Lung (tissue), 12 donors: ENCODE data around the gene SIX5. TPM values are rescaled to one million over a fixed set of nuclear protein-coding genes. Genes with fewer than 3 reads are reported as not detected.

Source experiments
- ATAC-seq: fragments of 200-7000 bp; cut with Tn5 transposase; one replicate; pipeline ENCODE4 v1.9.1; 2020; ENCODE audit warnings: moderate number of reproducible peaks; ENCODE audit not compliant: insufficient read depth, low FRiP score
- DNase-seq, 3 donors: peaks; one replicate each; pipeline ENCODE4 v3.0.0-alpha.2; 2013 to 2017
- H3K27ac ChIP-seq, 2 donors: one replicate each; pipeline ENCODE4 v1.5.1; 2013; ENCODE audit warnings: mild to moderate bottlenecking in 2 of 2, moderate library complexity in 2 of 2, control low read depth in 1 of 2, inconsistent platforms in 1 of 2, low read depth in 1 of 2, low read length in 1 of 2
- H3K27me3 ChIP-seq, 3 donors: one replicate each; pipeline ENCODE4 v1.5.1; 2013; ENCODE audit warnings: low read length in 2 of 3; ENCODE audit not compliant: control insufficient read depth in 3 of 3, insufficient read depth in 3 of 3
- H3K36me3 ChIP-seq, 4 donors: one replicate each; pipeline ENCODE4 v1.5.1; 2013; ENCODE audit warnings: low read length in 4 of 4, mild to moderate bottlenecking in 1 of 4, moderate library complexity in 1 of 4; ENCODE audit not compliant: control insufficient read depth in 4 of 4, insufficient read depth in 4 of 4
- H3K4me1 ChIP-seq, 5 donors: one replicate each; pipeline ENCODE4 v1.5.1; 2013; ENCODE audit warnings: low read length in 5 of 5, mild to moderate bottlenecking in 2 of 5, moderate library complexity in 1 of 5; ENCODE audit not compliant: control insufficient read depth in 5 of 5, insufficient read depth in 5 of 5
- H3K4me3 ChIP-seq: one replicate; pipeline ENCODE4 v1.5.1; 2013; ENCODE audit warnings: mild to moderate bottlenecking, control low read depth, moderate library complexity
- H3K9ac ChIP-seq, 2 donors: one replicate each; pipeline ENCODE4 v1.5.1; 2013; ENCODE audit warnings: low read length in 2 of 2, control low read depth in 1 of 2; ENCODE audit not compliant: insufficient read depth in 1 of 2
- H3K9me3 ChIP-seq, 4 donors: one replicate each; pipeline ENCODE4 v1.5.1; 2013; ENCODE audit warnings: low read length in 3 of 4, mild to moderate bottlenecking in 1 of 4, moderate library complexity in 1 of 4; ENCODE audit not compliant: control insufficient read depth in 4 of 4, insufficient read depth in 3 of 4
- WGBS, 2 donors: extraction: QIAGEN DNeasy Blood & Tissue Kit; methylation state at CpG; one replicate each; pipeline ENCODE4 v1.1.7; 2013; 5-methylcytosine and 5-hydroxymethylcytosine counted together
- polyA plus RNA-seq, 2 donors: library from polyadenylated mRNA; stranded (reverse); fragments of 200-250 nt; gene quantifications; one replicate each; pipeline ENCODE4 v1.2.1, GENCODE V29; 2013
- total RNA-seq, 2 donors: library from RNA; depleted of rRNA in 1 of 2; stranded (reverse); fragments of >200 nt in 1 of 2; gene quantifications; one replicate each; pipeline ENCODE4 v1.2.1, GENCODE V29; 2014 to 2021
- TF ChIP-seq, protein P1 (sequence below): IDR thresholded peaks from 2 replicates; pipeline ENCODE4 v1.5.1; 2012; ENCODE audit warnings: mild to moderate bottlenecking; ENCODE audit errors: control extremely low read depth, extremely low read depth
- donor health status: control.
- donor health status: control.
- donor health status: Bipolar disorder and iron deficiency.
- donor health status: healthy.
- donor health status: DM: yes; HTN: yes; CAD: no.

SIX5 gene
- total and polyA plus RNA-seq, 4 donors: 11.7 to 17.4 (median 13.1) TPM

DNA sequence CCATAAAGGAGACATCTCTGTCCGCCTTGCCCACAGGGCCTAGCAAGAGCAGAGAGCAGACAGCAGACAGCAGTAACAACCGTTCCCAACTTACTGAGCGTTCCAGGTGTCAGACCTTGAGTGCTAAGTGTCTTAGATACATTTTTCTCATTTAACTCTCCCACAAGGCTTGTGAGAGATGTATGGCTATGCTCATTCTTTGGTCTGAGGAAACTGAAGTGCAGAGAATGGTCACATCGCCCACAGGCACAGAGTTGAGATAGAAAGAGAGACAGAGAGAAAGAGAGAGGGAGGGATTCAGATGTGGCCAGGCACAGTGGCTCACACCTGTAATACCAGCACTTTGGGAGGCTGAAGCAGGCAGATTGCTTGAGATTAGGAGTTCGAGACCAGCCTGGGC lies 21.5 kb downstream of the SIX5 start:
- no peaks in the 10 kb centered on the region for H3K9me3 ChIP-seq

DNA sequence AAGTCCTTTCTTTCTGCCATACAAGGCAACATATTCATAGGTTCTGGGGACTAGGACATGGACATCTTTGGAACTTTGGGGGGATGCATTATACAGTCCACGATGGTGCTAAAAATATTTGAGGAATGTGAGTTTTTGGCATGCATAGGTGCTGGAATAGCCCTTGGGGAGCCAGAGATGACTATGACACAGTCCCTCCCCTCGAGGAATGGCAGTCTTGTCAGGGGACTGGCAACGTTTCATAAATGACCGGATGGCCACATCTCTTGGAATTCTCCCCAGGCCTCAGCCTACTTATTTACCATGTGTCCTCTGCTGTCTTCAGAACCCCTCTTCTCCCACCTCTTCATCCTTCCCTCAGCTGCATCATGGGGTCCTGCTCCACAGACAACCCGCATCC lies 22.2 kb downstream of the SIX5 start:
- Histone ChIP-seq H3K4me3 (no peak overlapping the region), H3K27me3 (no peaks in the 10 kb centered on the region), H3K36me3 (no peaks in the 10 kb centered on the region), H3K4me1 (no peaks in the 10 kb centered on the region), H3K9me3 (no peaks in the 10 kb centered on the region), H3K27ac (no peak overlapping the region), H3K9ac (no peak overlapping the region)
- ATAC-seq (no peak), DNase-seq (no peak)
- 77 to 84% methylated on average over 5 of the region's 5 CpGs for WGBS, 2 donors
- TF ChIP-seq, protein P1, sequence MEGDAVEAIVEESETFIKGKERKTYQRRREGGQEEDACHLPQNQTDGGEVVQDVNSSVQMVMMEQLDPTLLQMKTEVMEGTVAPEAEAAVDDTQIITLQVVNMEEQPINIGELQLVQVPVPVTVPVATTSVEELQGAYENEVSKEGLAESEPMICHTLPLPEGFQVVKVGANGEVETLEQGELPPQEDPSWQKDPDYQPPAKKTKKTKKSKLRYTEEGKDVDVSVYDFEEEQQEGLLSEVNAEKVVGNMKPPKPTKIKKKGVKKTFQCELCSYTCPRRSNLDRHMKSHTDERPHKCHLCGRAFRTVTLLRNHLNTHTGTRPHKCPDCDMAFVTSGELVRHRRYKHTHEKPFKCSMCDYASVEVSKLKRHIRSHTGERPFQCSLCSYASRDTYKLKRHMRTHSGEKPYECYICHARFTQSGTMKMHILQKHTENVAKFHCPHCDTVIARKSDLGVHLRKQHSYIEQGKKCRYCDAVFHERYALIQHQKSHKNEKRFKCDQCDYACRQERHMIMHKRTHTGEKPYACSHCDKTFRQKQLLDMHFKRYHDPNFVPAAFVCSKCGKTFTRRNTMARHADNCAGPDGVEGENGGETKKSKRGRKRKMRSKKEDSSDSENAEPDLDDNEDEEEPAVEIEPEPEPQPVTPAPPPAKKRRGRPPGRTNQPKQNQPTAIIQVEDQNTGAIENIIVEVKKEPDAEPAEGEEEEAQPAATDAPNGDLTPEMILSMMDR: no peak

More for the DNA sequence above, 21.5 kb downstream of the SIX5 start:
- Histone ChIP-seq H3K4me3 (no peak overlapping the region), H3K36me3 (no peaks in the 10 kb centered on the region), H3K27me3 (no peaks in the 10 kb centered on the region), H3K4me1 (no peaks in the 10 kb centered on the region), H3K27ac (no peak overlapping the region), H3K9ac (no peak overlapping the region)
- DNase-seq: no peak
- TF ChIP-seq, protein P1: no peak
- 89 to 94% methylated on average over 5 of the region's 5 CpGs for WGBS, 2 donors
- no peak for ATAC-seq

DNA sequence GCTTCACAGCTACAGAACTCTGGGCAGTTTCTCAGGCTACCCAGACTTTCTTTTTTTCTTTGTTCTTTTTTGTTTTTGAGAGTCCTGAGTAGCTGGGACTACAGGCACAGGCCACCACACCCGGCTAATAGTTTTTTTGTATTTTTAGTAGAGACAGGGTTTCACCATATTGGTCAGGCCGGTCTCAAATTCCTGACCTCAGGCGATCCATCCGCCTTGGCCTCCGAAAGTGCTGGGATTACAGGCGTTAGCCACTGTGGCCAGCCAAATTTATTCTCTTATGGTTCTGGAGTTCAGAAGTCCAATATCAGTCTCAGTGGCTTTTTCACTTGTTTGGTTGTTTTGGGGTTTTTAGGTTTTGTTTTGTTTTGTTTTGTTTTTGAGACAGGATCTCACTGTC lies 23.4 kb downstream of the SIX5 start:
- Histone ChIP-seq H3K4me3 (no peak overlapping the region), H3K9ac (no peak overlapping the region), H3K36me3 (no peaks in the 10 kb centered on the region), H3K9me3 (no peaks in the 10 kb centered on the region), H3K27me3 (no peaks in the 10 kb centered on the region), H3K27ac (no peak overlapping the region), H3K4me1 (no peaks in the 10 kb centered on the region)
- ATAC-seq: no peak
- 90 to 91% methylated on average over 6 of the region's 6 CpGs for WGBS, 2 donors
- DNase-seq: no peak
- TF ChIP-seq, protein P1: no peak

DNA sequence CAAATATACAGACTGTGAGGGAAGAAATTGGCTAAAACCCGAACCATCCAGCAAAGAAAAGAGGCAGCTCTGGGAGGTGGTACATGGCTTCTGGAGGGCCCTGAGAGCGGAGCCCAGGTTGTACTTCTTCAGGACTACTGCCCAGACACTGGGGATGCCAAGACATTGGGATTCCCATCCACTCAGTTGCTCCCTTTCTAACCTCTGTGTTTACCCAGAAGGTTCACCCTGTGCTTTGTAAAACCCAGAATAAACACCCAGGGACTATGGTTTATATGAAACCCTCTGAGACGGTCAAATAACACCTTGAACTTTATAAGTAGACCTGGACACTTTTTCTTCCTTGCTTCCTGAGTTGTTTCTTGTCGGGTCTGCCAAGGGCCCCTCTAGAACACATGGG lies 26.1 kb downstream of the SIX5 start:
- H3K27ac ChIP-seq: no peak overlapping the region
- H3K9ac ChIP-seq: no peak overlapping the region
- H3K4me3 ChIP-seq: no peak overlapping the region
- ATAC-seq: no peak
- no peak for DNase-seq
- no peaks in the 10 kb centered on the region for H3K9me3 ChIP-seq
- no peaks in the 10 kb centered on the region for H3K36me3 ChIP-seq
- TF ChIP-seq, protein P1: no peak
- no peaks in the 10 kb centered on the region for H3K27me3 ChIP-seq
- no peaks in the 10 kb centered on the region for H3K4me1 ChIP-seq
- WGBS, 2 donors: 69 to 74% methylated on average over 4 of the region's 4 CpGs
